ENCODE data around the gene MISP. TPM values are rescaled to one million over a fixed set of nuclear protein-coding genes. Genes with fewer than 3 reads are reported as not detected.

MISP gene
- total RNA-seq, 1 experiment from 2014 or later: 0.70 TPM

GRCh38 chr19:795073-795611, 44.2 kb downstream of the MISP start:
- Mint-ChIP-seq H3K36me3 (peaks cover 15% of the 10 kb centered on the region), H3K4me1 (peaks cover 32% of the 10 kb centered on the region), H3K4me3 (no peak overlapping the region), H3K9me3 (no peaks in the 10 kb centered on the region), H3K27me3 (ENCODE audit: low read depth) (no peaks in the 10 kb centered on the region), H3K27ac (no peak overlapping the region)
- ATAC-seq: no peak
- ChIA-PET CTCF (interaction anchor here (0.6 kb wide), 1 partner anchor 68 kb away, joined by 3 read pairs; no protein-coding TSS in a partner anchor), POLR2A (no interaction called here)
- TF ChIP-seq ZNF121 (CRISPR knock-in tag; IDR thresholded peaks at IDR 0.05) (no peak), ZNF317 (CRISPR knock-in tag; IDR thresholded peaks at IDR 0.05; ENCODE audit: borderline replicate concordance, low read depth) (no peak), ARID4B (CRISPR knock-in tag; IDR thresholded peaks at IDR 0.05; ENCODE audit: borderline replicate concordance) (no peak), ZBTB43 (CRISPR knock-in tag; IDR thresholded peaks at IDR 0.05) (no peak), ZNF512 (CRISPR knock-in tag; IDR thresholded peaks at IDR 0.05; ENCODE audit: borderline replicate concordance) (no peak), ZNF532 (CRISPR knock-in tag; IDR thresholded peaks at IDR 0.05; ENCODE audit: borderline replicate concordance) (no peak), ZNF425 (CRISPR knock-in tag; conservative IDR thresholded peaks at IDR 0.05) (no peak), CBFB (CRISPR knock-in tag; IDR thresholded peaks at IDR 0.05; ENCODE audit: low read depth) (no peak), AFF4 (CRISPR knock-in tag; IDR thresholded peaks at IDR 0.05; ENCODE audit: borderline replicate concordance) (no peak), CREM (CRISPR knock-in tag; IDR thresholded peaks at IDR 0.05) (no peak), ZMAT4 (CRISPR knock-in tag; IDR thresholded peaks at IDR 0.05) (no peak)
- no peak for DNase-seq (ENCODE audit: low spot score)
